HepG2 (cell line): ENCODE data around the gene TVP23A. TPM values are rescaled to one million over a fixed set of nuclear protein-coding genes. Genes with fewer than 3 reads are reported as not detected.

Source experiments
- ATAC-seq: fragments of 200-7000 bp; cut with Tn5 transposase; 3 replicates; pipeline ENCODE4 v1.9.1; 2020; ENCODE audit warnings: mild to moderate bottlenecking, moderate library complexity
- BruUV-seq: library from RNA; stranded (reverse); fragments of 400-500 nt; replicated peaks from 2 replicates; lab custom pipeline; 2021; lab: Mats Ljungman, UMichigan
- CTCF ChIA-PET: fragments of 300-600 bp; formaldehyde crosslinking; extraction: SDS; loops from one replicate; lab custom pipeline; 2021; ENCODE audit warnings: low total read pairs, inconsistent platforms, low intra/inter-chr PET ratio; lab: Yijun Ruan, JAX
- POLR2A ChIA-PET: fragments of 350-600 bp; sonication (Branson Sonifier 250); formaldehyde crosslinking; loops from one replicate; lab custom pipeline; 2020; ENCODE audit warnings: antibody characterized with exemption, inconsistent platforms; lab: Yijun Ruan, JAX
- DNase-seq: peaks from one replicate; pipeline ENCODE4 v3.0.0-alpha.2; 2015; ENCODE audit warnings: low spot score
- FAIRE-seq: peaks from 3 replicates; lab custom pipeline; 2011; peaks lifted over from hg19 to GRCh38; lab: Jason Lieb, UNC
- H2AFZ ChIP-seq: one replicate; pipeline ENCODE4 v1.6.1; 2011; ENCODE audit warnings: low read length, inconsistent platforms
- H3K27ac ChIP-seq: fragments of 300-600 bp; 3 replicates; pipeline ENCODE4 v1.8.0; 2011; ENCODE audit warnings: mixed run types, mild to moderate bottlenecking, mixed read lengths, low read length, inconsistent platforms; ENCODE audit not compliant: insufficient read depth; ENCODE audit errors: extremely low read length
- H3K27me3 ChIP-seq, 2 experiments: fragments of 200-600 bp in 1 of 2; 2 replicates in 1 of 2; 3 replicates in 1 of 2; pipeline versions ENCODE4 v1.6.0 to v1.8.0; 2011; ENCODE audit warnings: low read length in 2 of 2, mild to moderate bottlenecking in 2 of 2, moderate library complexity in 2 of 2, inconsistent platforms in 1 of 2; ENCODE audit not compliant: insufficient read depth in 2 of 2, control insufficient read depth in 1 of 2
- H3K36me3 ChIP-seq, 2 experiments: fragments of 200-600 bp in 1 of 2; replicated peaks in 1 of 2; 2 replicates in 1 of 2; 3 replicates in 1 of 2; pipeline versions ENCODE4 v1.5.1 to v1.8.0; 2011; ENCODE audit warnings: low read length in 2 of 2, inconsistent platforms in 1 of 2; ENCODE audit not compliant: insufficient read depth in 2 of 2, control insufficient read depth in 1 of 2
- H3K4me1 ChIP-seq: 2 replicates; pipeline ENCODE4 v1.5.1; 2012; ENCODE audit warnings: low read length, inconsistent platforms; ENCODE audit not compliant: insufficient read depth
- H3K4me2 ChIP-seq: 2 replicates; pipeline ENCODE4 v1.6.0; 2011; ENCODE audit warnings: low read depth, low read length, inconsistent platforms
- H3K4me3 ChIP-seq, 3 experiments: fragments of 200-600 bp in 1 of 3; sonication (generic), shearing (Covaris generic) in 1 of 3; replicated peaks in 1 of 3; 2 replicates each; pipeline ENCODE4 v1.5.1; 2011 to 2016; ENCODE audit warnings: low read length in 3 of 3, inconsistent platforms in 2 of 3, low read depth in 2 of 3, mild to moderate bottlenecking in 2 of 3, control low read depth in 1 of 3, mixed read lengths in 1 of 3; ENCODE audit not compliant: insufficient read depth in 1 of 3
- H3K79me2 ChIP-seq: one replicate; pipeline ENCODE4 v1.6.1; 2011; ENCODE audit warnings: low read length, inconsistent platforms; ENCODE audit not compliant: insufficient read depth
- H3K9ac ChIP-seq: 2 replicates; pipeline ENCODE4 v1.6.0; 2011; ENCODE audit warnings: mild to moderate bottlenecking, low read depth, low read length, inconsistent platforms; ENCODE audit not compliant: insufficient read depth
- H3K9me3 ChIP-seq: 2 replicates; pipeline ENCODE4 v1.5.1; 2012; ENCODE audit warnings: mild to moderate bottlenecking, low read length
- H4K20me1 ChIP-seq: 2 replicates; pipeline ENCODE4 v1.6.0; 2011; ENCODE audit warnings: inconsistent platforms, mild to moderate bottlenecking, low read length, moderate library complexity; ENCODE audit not compliant: insufficient read depth
- ARNT2 ChIP-seq: sonication (generic); formaldehyde crosslinking; IDR thresholded peaks from 2 replicates; pipeline ENCODE4 v1.8.0; 2022; ENCODE audit warnings: mild to moderate bottlenecking, low read depth, missing genetic modification reagents, moderate library complexity
- ATF7-NPFF ChIP-seq: sonication (generic); formaldehyde crosslinking; IDR thresholded peaks from 2 replicates; pipeline ENCODE4 v1.8.1; 2023; ENCODE audit warnings: mild to moderate bottlenecking, low read depth, missing genetic modification reagents, moderate library complexity
- KLF13 ChIP-seq: sonication (generic); formaldehyde crosslinking; IDR thresholded peaks from 2 replicates; pipeline ENCODE4 v1.4.0; 2020; ENCODE audit warnings: mild to moderate bottlenecking, missing genetic modification reagents
- KLF15 ChIP-seq: sonication (generic); formaldehyde crosslinking; IDR thresholded peaks from 2 replicates; pipeline ENCODE4 v1.8.1; 2023; ENCODE audit warnings: borderline replicate concordance, mild to moderate bottlenecking, inconsistent platforms, missing genetic modification reagents, mixed read lengths
- NBN ChIP-seq: fragments of 450-650 bp; conservative IDR thresholded peaks from 2 replicates; pipeline ENCODE4 v1.6.1; 2017
- POLR2G ChIP-seq: fragments of 200-400 bp; formaldehyde crosslinking; IDR thresholded peaks from 2 replicates; pipeline ENCODE4 v1.6.1; 2018; ENCODE audit warnings: mild to moderate bottlenecking, low read depth, low read length, moderate library complexity
- SCMH1 ChIP-seq: sonication (generic); formaldehyde crosslinking; IDR thresholded peaks from 2 replicates; pipeline ENCODE4 v1.9.0; 2021; ENCODE audit warnings: missing genetic modification reagents, mild to moderate bottlenecking, borderline replicate concordance
- SMAD3 ChIP-seq: sonication (generic); formaldehyde crosslinking; IDR thresholded peaks from 2 replicates; pipeline ENCODE4 v1.4.0; 2020; ENCODE audit warnings: missing genetic modification reagents
- THAP11 ChIP-seq: IDR thresholded peaks from 2 replicates; pipeline ENCODE4 v1.6.1; 2016; ENCODE audit warnings: missing biosample characterization, missing genetic modification reagents
- ZNF121 ChIP-seq: sonication (generic); formaldehyde crosslinking; IDR thresholded peaks from 2 replicates; pipeline ENCODE4 v1.5.0; 2020; ENCODE audit warnings: mild to moderate bottlenecking, missing genetic modification reagents
- ZNF556 ChIP-seq: sonication (generic); formaldehyde crosslinking; IDR thresholded peaks from 2 replicates; pipeline ENCODE4 v1.4.0; 2020; ENCODE audit warnings: mild to moderate bottlenecking, missing genetic modification reagents, borderline replicate concordance
- ZNF746 ChIP-seq: sonication (generic); formaldehyde crosslinking; IDR thresholded peaks from 2 replicates; pipeline ENCODE4 v1.8.0; 2022; ENCODE audit warnings: mild to moderate bottlenecking, missing genetic modification reagents
- ZNF83 ChIP-seq: sonication (generic); formaldehyde crosslinking; IDR thresholded peaks from 2 replicates; pipeline ENCODE4 v1.4.0; 2020; ENCODE audit warnings: missing genetic modification reagents, mild to moderate bottlenecking, borderline replicate concordance
- WGBS: methylation state at CpG from one replicate; pipeline ENCODE4 v1.1.6; 2017; ENCODE audit warnings: low lambda C conversion rate; 5-methylcytosine and 5-hydroxymethylcytosine counted together
- in situ Hi-C: cut with HindIII; loops from 2 replicates; pipeline ENCODE4 v1.10.0; 2017; ENCODE audit warnings: low pct_unique_long_range_greater_than_20kb; ENCODE audit not compliant: extremely low pct_ligation_motif_present
- intact Hi-C: fragments of 100-400 bp; cut with micrococcal nuclease; formaldehyde crosslinking; loops from one replicate; pipeline ENCODE4 v1.10.0; 2022; ENCODE audit not compliant: unreplicated experiment
- polyA plus RNA-seq, 8 experiments: library from polyadenylated mRNA; depleted of rRNA in 3 of 8; stranded (reverse) in 7 of 8; unstranded in 1 of 8; fragments of >200 nt; fragmentation: Illumina TruSeq in 4 of 8; extraction: Trizol in 4 of 8; gene quantifications; 2 replicates each; pipeline versions ENCODE4 v1.2.1 to v1.2.3, GENCODE V29; 2011 to 2016; ENCODE audit warnings: low read depth in 4 of 8, missing spikeins in 1 of 8, mixed read lengths in 1 of 8; ENCODE audit not compliant: insufficient read depth in 1 of 8
- total RNA-seq, 5 experiments: library from RNA; depleted of rRNA; stranded (reverse); fragments of >200 nt; fragmentation: Illumina TruSeq; extraction: Trizol; gene quantifications; 2 replicates each; pipeline ENCODE4 v1.2.3, GENCODE V29; 2016; ENCODE audit warnings: low read depth in 1 of 5
- TF ChIP-seq, protein P1 (sequence below): IDR thresholded peaks from 2 replicates; pipeline ENCODE4 v1.6.1; 2016; ENCODE audit warnings: missing biosample characterization, missing genetic modification reagents, low read depth
- TF ChIP-seq, protein P2 (sequence below): sonication (generic); formaldehyde crosslinking; IDR thresholded peaks from 2 replicates; pipeline ENCODE4 v1.4.0; 2020; ENCODE audit warnings: mild to moderate bottlenecking, missing genetic modification reagents
- TF ChIP-seq, protein P3 (sequence below): sonication (generic); formaldehyde crosslinking; IDR thresholded peaks from 2 replicates; pipeline ENCODE4 v1.5.1; 2020; ENCODE audit warnings: mild to moderate bottlenecking, missing genetic modification reagents, borderline replicate concordance

Gene TVP23A
- total and polyA plus RNA-seq, 2 of the 13 experiments (the other 11 are each of a cell fraction or from before 2014, with no cell fraction given): not detected

GRCh38 chr16:10831894-10832886, 13.6 kb upstream of the TVP23A start:
- no peak for ATAC-seq
- no peak overlapping the region for H2AFZ ChIP-seq
- H4K20me1 ChIP-seq: no peaks in the 10 kb centered on the region
- H3K27me3 ChIP-seq: peaks cover 3 to 16% of the 10 kb centered on the region in 2 experiments; a peak in 4 of 5 replicates
- H3K36me3 ChIP-seq: no peaks in the 10 kb centered on the region
- H3K4me2 ChIP-seq: no peak overlapping the region
- no peak for DNase-seq
- BruUV-seq: no TSS peak
- intact Hi-C loops (no loop called here), in situ Hi-C loops (no loop called here)
- POLR2A ChIA-PET: no interaction called here
- no peak overlapping the region for H3K27ac ChIP-seq
- FAIRE-seq: peak; percentile 8
- no peak overlapping the region for H3K4me3 ChIP-seq
- H3K79me2 ChIP-seq: no peaks in the 10 kb centered on the region
- H3K9ac ChIP-seq: no peak overlapping the region
- no peaks in the 10 kb centered on the region for H3K9me3 ChIP-seq
- 35% methylated on average over 10 of the region's 10 CpGs for WGBS
- no peak for TF ChIP-seq KLF15 (CRISPR knock-in tag)
- no peak for TF ChIP-seq NBN
- no peak for TF ChIP-seq THAP11
- no peak for TF ChIP-seq SMAD3 (CRISPR knock-in tag)
- TF ChIP-seq POLR2G: no peak
- TF ChIP-seq, protein P1, sequence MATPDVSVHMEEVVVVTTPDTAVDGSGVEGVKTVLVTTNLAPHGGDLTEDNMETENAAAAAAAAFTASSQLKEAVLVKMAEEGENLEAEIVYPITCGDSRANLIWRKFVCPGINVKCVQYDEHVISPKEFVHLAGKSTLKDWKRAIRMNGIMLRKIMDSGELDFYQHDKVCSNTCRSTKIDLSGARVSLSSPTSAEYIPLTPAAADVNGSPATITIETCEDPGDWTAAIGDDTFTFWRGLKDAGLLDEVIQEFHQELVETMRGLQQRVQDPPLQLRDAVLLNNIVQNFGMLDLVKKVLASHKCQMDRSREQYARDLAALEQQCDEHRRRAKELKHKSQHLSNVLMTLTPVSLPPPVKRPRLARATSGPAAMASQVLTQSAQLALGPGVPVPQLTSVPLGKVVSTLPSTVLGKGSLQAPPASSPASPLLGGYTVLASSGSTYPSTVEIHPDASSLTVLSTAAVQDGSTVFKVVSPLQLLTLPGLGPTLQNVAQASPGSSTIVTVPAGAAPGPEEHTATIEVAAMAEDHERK (CRISPR knock-in tag): no peak
- TF ChIP-seq ZNF746 (CRISPR knock-in tag): no peak
- TF ChIP-seq ARNT2 (CRISPR knock-in tag): no peak
- TF ChIP-seq ZNF556 (CRISPR knock-in tag): no peak
- TF ChIP-seq, protein P2, sequence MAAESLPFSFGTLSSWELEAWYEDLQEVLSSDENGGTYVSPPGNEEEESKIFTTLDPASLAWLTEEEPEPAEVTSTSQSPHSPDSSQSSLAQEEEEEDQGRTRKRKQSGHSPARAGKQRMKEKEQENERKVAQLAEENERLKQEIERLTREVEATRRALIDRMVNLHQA (CRISPR knock-in tag): no peak
- no peak for TF ChIP-seq SCMH1 (CRISPR knock-in tag)
- TF ChIP-seq ZNF83 (CRISPR knock-in tag): no peak
- no peak for TF ChIP-seq KLF13 (CRISPR knock-in tag)
- TF ChIP-seq ATF7-NPFF (CRISPR knock-in tag): no peak
- TF ChIP-seq ZNF121 (CRISPR knock-in tag): no peak
- TF ChIP-seq, protein P3, sequence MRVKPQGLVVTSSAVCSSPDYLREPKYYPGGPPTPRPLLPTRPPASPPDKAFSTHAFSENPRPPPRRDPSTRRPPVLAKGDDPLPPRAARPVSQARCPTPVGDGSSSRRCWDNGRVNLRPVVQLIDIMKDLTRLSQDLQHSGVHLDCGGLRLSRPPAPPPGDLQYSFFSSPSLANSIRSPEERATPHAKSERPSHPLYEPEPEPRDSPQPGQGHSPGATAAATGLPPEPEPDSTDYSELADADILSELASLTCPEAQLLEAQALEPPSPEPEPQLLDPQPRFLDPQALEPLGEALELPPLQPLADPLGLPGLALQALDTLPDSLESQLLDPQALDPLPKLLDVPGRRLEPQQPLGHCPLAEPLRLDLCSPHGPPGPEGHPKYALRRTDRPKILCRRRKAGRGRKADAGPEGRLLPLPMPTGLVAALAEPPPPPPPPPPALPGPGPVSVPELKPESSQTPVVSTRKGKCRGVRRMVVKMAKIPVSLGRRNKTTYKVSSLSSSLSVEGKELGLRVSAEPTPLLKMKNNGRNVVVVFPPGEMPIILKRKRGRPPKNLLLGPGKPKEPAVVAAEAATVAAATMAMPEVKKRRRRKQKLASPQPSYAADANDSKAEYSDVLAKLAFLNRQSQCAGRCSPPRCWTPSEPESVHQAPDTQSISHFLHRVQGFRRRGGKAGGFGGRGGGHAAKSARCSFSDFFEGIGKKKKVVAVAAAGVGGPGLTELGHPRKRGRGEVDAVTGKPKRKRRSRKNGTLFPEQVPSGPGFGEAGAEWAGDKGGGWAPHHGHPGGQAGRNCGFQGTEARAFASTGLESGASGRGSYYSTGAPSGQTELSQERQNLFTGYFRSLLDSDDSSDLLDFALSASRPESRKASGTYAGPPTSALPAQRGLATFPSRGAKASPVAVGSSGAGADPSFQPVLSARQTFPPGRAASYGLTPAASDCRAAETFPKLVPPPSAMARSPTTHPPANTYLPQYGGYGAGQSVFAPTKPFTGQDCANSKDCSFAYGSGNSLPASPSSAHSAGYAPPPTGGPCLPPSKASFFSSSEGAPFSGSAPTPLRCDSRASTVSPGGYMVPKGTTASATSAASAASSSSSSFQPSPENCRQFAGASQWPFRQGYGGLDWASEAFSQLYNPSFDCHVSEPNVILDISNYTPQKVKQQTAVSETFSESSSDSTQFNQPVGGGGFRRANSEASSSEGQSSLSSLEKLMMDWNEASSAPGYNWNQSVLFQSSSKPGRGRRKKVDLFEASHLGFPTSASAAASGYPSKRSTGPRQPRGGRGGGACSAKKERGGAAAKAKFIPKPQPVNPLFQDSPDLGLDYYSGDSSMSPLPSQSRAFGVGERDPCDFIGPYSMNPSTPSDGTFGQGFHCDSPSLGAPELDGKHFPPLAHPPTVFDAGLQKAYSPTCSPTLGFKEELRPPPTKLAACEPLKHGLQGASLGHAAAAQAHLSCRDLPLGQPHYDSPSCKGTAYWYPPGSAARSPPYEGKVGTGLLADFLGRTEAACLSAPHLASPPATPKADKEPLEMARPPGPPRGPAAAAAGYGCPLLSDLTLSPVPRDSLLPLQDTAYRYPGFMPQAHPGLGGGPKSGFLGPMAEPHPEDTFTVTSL (CRISPR knock-in tag): no peak
- H3K4me1 ChIP-seq: no peaks in the 10 kb centered on the region
- CTCF ChIA-PET: no interaction called here
